Stimulated activated CD4-positive, alpha-beta T cell treated with anti-CD3 and anti-CD28 coated beads, Interleukin-2, amount 100 ng/mL, for 48 hours (primary cell): ENCODE results near the gene HPSE2.
"Not testable (repeated sequence)": the region's sequence is repeated elsewhere in the genome, so short reads cannot be mapped to it uniquely, and the experiment has no call there.

Experiments
- DNase-seq, 2 donors: peaks; one replicate each; pipeline ENCODE4 v3.0.0-alpha.2; 2020

Gene HPSE2

DNA sequence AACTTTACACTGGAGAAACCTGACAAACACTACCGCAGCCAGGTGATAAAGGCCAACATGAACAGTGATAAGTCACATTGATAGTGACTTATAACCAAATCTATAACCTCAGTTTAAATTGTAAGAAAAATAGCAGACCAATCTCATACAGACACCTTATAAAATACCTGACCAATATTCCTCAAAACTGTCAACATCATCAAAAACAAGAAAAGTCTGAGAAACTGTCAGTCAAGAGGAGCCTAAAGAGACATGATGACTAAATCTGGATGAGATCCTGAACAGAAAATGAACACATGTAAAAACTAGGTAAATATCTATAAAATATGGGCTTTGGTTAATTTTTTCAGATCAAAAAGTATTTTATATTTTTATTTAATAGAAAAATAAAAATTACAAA lies 233.3 kb downstream of the HPSE2 start:
- no peak for DNase-seq

DNA sequence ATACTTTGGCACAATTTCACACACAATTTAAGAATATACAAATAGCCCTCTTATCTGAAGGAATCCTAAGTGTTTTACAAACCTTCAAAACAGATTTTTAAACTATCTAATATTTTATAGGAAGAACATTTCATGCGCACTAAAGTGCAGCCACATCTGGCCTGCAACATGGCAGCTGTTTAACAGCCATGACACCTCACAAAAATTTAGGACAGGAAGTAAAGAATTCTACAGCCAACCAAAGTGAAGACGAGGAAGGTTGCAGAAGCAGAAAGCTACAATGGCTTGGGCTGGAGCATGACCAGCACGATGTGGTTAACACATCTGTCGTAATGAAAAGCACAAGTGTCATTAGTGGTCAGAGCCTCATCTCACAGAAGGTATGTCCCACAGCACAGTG lies 238.1 kb downstream of the HPSE2 start:
- DNase-seq = no peak

DNA sequence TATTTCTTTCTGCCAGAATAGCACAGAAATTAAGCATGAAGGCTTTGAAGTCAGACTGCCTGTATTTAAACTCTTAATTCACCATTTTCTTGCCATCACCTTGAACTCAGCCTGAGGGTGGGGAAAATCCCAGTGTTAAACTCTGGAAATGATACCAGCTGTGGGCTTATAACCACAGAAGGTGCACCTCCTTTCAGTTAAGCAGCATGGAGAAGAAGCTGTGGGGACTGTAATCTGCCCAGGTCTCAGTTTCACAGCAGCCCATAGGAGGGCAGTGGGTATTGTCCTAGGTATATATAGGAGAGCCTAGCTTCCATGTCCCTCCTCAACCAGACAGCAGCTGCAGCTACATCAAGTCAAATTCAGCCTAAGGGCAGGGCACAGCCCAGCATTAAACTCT lies 241.6 kb downstream of the HPSE2 start:
- DNase-seq = no peak

DNA sequence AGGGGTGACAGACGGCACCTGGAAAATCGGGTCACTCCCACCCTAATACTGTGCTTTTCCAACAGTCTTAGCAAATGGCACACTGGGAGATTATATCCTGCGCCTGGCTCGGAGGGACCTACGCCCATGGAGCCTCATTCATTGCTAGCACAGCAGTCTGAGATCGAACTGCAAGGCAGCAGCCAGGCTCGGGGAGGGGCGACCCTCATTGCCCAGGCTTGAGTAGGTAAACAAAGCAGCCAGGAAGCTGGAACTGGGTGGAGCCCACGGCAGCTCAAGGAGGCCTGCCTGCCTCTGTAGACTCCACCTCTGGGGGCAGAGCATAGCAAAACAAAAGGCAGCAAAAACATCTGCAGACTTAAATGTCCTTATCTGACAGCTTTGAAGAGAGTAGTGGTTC lies 251.9 kb downstream of the HPSE2 start:
- not testable (repeated sequence) for DNase-seq

DNA sequence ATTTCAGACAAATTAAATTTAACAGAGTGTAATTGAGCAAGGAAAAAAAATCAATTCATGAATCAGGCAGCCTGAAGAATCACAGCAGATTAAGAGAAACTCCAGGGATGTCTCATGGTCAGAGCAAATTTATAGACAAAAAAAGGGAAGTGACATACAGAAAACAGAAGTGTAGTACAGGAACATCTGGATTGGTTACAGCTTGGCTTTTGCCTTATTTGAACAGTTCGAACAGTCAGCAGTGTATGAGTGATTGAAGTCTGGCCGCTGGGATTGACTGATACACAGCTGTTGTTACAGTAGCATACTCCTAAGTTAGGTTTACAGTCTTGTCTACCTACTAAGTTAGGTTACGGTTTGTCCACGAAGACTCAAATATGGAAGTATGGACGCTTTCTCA lies 255.3 kb downstream of the HPSE2 start:
- no peak for DNase-seq

DNA sequence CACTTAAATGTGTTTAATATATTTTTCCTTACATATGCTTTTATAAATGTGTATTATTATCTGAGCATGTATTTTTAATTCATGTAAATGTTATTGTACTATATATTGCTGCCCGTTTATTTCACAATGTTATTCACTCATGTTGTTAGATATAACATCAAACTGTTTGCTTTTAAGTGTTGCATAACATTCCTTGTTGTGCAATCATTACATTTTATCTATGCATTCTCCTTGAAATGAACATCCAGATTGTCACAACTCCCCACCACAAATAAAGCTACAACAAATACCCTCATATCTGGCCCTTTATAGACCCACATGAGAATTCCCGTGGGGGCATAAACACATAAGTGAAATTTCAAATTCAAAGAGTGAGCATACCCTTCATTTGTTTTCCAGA lies 264.2 kb downstream of the HPSE2 start:
- DNase-seq = no peak

DNA sequence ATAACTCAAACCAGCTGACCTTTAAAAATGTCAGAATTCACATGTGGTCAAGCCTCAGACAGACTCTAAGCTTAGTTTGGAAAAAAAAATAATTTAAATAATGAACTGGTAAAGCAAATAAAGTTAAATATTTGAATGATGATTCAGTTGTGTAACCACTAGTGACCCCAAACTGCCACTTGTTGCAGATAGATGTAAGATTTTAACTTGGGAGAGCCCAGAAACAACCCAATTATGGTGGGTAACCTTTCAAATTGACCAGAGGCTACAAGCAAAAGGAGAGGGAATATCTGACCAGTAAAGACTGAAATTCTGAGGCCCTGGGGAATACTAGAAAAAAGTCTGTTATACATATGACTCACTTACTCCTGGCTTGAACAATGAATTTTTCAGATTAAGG lies 268.1 kb downstream of the HPSE2 start:
- no peak for DNase-seq

DNA sequence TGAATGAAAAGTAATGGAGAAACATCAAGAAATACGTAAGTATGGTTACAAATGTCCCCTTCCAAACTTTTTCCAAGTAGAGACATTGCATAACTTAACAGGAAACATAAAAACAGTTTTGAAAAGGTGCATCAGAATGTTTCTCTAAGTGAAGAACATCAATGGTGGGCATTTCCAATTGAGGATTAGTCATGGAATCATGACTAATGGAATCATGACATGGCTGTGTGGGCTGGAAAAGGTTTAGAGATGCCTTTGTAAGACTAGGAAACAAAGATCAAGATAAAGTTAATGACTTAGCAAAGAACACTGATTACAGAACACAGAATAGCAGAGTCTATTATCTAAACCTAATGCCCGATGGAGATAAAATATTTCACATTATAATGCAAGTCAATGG lies 272.0 kb downstream of the HPSE2 start:
- no peak for DNase-seq

DNA sequence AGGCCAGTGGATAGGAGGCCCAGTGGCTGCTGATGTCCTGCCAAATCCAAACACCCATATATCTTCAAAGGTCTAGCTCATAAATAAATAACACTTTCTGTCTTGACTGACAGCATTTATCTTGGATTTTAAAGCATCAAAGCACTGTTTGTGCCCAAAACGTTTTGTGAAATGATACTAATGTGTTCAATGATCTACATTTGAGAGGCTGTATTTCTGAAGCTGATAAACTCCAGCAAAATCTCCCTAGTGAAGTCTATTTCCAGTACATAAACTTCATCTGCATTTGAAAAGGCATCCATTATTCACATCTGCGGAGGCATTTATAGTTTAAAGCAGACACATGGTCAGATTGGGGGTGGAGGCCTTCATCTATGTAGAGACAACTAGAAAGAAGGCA lies 276.3 kb downstream of the HPSE2 start:
- DNase-seq = no peak

DNA sequence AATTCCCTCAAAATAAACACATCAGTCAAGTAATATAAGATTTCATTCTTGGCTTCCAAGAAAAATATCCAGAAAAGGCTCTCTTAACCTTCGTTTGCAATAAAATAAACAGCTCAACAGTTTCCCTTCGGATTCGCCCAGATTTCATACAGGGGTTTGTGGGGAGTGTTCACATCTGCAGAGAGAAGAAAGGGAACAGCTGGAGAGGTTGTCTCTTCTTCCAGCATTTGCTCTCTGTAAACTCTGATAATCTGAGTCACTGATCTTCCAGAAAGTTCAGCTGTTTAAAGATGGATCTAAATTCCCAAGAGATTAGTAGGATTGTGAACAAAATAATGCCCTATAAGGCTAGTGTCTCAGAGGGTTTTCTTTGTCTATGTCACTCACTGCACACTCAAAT lies 277.9 kb downstream of the HPSE2 start:
- DNase-seq = no peak

DNA sequence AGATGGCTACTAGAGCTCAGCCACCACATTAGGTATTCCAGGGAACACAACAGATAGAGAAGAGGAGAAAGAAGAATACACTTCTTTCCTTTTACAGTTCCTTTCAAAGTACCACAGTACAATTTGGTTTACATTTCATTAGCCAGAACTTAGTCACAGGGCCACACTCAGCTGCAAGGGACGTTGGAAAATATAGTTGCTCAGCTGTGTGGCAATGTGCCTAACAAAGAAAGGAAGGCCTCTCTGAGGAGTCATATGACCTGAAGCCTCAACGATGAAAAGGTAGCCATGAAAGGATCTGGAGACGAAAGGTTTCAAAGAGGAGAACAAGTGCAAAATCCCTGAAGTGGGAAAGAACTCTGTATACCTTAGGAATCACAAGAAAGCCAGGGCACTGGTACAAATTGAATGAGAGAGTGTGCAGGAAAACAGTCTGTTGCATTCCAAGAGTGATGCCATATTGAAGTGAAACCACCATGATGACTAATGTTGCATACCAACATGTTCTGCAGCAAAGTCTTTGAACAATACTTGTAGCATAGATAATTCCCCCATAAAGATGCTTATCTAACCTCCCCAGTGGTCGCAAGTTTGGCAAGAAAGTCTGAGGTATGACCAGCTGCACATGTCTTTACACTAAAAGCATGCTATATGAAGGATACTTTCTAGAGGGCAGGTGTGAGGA lies 278.9 kb downstream of the HPSE2 start:
- no peak for DNase-seq

DNA sequence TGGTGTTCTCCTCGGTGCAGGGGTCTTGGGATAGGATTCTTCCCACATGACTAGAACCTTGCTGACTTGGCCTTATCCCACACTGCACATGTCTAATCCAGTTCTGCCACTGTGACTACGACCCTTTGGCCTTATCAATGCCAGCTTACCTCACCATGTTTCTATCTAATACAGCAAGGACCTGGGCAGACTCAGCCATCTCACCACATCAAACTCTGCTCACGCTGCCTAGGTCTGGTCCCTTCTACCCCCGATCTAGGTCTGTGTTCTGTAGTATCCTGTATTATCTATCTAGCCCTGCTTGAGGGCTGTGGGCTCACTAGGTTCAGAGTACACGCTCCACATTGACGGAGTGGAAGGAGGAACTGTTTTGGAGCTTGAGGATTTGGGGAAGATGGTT lies 282.4 kb downstream of the HPSE2 start:
- no peak for DNase-seq

DNA sequence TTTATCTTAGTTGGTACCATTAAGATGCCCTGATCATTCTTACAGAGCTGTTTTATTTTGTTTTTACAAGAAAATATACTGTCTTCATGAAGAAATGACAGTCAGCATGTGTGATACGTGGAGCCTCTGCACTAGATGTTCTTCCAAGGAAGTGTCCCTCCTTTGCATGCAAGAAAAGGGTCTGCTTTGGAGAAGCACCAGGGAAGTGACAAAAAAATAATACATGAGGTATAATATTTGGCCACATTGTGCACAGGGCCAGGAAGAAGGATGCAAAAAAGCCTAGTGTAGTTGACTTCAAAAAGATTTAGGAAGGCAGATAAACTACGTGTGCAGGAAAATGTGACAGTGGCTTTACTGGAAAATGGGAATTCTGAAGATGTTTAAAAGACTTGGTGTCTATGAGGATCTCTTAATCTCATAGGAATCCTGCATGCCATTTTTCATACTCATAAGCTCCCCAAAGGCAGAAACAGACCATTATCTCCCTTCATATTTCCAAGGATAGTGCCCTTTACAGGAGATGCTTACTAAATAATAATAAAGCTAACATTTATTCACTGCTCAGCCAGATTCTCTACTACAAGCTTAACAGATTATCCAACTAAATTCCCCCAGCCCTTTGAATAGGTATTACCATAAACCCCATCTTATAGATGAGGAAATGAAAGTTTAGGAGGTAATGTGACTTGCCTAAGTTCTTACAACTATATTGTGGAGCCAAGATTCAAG lies 284.2 kb downstream of the HPSE2 start:
- DNase-seq = no peak

DNA sequence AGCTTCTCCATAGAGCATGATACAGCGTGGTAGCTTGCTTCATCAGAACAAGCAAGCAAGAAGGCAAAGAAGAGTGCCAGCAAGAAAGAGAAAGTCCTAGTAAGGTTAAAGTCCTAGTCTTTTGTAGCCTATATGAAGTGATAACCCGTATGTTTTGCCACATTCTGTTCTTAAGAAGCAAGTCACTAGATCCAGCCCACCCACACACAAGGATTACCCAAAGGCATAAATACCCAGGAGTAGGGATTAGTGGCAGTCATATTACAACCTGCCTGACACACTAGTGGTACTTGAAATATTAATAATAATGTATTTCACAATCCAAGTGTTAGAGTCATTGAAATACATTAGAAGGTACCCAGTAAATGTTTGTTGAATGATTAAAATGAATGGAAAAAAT lies 285.5 kb downstream of the HPSE2 start:
- no peak for DNase-seq

DNA sequence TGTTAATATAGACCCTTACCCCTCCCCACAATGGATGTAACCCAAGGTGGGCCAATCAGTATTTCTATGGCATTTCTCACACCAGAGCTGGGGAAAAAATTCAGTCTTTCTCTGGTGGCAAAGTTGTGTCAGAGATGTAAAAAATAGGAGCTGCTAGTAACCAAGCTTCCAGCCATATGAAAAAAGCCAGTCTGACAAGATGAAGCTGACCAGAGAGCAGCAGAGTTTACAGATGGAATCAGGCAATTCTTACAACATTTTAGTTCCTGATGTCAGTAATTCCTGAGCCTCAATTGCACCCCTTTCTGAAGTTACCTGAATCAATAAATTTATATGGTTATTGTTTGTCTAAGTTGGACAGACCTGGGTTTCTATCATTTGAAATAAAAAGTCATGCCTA lies 286.3 kb downstream of the HPSE2 start:
- no peak for DNase-seq

DNA sequence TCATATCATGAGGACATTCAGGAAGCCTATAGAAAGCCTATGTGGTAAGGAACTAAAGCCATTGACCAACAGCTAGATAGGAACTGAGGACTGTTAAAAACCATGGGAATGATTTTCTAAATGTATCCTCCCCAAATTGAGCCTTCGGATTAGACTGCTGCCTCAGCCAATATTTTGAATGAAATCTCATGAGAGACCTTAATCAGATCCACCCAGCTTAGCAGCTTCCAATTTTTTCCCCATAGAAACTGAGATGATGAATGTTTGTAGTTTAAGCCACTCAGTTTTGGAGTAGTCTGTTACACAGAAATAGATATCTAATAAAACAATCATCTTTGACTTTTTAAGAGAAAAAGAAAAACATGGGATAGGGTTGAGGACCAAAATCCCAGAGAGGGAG lies 292.0 kb downstream of the HPSE2 start:
- no peak for DNase-seq

DNA sequence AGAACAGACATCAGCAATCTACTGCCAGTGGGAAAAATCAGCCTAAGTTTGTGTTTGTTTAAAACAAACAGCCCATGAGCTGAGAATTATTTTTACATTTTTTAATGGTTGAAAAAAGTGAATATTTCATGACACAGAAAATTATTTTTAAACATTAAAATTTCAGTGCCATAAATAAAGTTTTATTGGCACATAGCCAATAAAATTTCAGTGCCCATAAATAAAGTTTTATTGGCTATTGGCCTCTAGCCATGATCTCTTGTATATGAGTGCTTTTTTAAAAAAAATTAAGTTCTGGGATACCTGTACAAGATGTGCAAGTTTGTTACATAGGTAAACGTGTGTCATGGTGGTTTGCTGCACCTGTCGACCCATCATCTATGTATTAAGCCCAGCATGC lies 305.9 kb downstream of the HPSE2 start:
- no peak for DNase-seq

DNA sequence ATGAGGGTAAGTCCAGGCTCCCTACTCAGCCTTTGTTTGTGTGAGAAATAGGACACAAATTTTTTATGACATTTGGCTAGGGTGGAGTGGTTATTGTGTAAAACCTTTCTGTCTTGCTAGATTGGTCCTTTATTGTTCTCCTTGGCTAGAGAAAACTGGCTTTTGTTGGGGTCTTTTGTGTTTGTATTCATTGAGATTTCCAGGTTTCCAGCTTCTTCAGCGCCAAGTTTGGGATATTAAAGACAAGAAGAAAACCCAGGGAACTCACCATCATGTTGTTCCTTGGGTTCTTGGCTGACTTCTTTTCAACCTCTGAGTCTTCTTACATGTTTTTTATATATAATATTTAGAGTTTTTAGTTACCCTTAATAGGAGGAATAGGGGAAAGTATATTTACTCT lies 310.0 kb downstream of the HPSE2 start:
- DNase-seq = no peak

DNA sequence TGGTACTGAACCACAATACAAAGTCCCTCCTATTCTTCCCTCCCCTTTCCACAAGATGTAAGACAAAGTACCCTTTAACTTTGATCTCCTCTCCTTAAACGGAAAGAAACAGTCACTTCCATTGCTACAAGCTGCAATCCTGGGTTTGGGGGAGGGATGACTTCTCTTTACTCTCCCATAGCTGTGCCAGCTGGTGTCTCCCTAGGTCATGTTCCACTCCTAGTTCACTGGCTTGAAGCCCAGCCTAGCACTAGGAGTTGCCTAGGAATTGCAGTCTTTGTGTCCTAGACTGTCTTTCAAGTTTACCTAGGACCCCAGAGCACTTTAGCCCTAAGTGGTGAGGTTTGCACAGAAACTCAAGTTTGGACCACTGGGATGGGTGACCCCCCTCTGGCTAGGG lies 311.1 kb downstream of the HPSE2 start:
- no peak for DNase-seq

DNA sequence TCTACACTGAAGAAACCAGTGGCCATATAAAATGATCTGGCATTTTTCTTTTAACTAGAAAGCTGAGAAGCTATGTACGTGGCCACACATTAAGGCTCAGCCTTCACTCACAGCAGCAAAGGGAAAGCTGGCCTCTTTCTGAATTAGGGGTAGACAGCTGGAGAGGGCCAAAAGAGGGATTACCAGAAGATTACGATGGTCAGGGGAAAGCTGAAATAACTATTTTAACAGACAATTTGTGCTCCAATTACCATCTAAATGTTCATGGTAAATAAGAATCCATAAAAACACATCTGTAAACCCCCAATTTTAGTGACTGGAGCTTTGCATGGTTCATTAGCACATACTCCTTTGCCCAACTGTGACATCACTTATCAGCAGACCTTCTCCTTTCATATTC lies 314.3 kb downstream of the HPSE2 start:
- no peak for DNase-seq

DNA sequence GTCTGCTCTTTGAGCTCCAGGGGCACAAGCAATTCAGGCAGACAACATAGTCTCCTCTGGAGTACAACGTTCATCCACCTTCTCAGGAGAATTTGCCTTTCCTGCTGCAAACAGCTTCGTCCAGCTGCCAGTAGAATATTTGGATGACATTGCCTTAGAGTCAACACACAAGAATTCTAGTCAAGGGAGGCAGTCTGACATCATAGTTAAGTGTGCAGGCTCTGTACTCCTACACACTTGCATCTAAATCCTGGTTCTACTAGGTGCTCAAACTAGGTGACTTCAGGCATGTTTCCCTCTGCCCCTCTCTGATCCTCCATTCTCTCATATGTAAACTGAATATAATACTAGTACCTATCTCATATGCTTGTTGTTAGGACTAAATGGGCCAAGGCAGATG lies 314.8 kb downstream of the HPSE2 start:
- DNase-seq = no peak

DNA sequence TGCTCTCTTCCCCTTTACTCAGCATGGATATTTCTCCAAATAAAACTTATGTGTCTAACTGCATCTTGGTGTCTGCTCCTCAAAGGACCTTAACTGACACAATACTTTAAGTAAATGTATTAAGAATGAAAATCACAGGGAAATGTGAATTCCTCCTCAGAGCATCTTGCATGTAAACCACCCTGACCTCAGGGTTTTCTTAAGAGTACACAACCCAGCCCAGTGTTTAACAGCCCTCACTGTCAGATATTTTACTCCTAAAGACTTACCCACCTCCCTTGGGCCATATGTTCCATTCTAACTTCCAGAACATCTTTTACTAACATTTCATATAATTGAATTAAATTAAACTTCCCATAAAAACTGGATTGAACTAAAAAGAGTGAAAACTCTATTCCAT lies 315.3 kb downstream of the HPSE2 start:
- no peak for DNase-seq

DNA sequence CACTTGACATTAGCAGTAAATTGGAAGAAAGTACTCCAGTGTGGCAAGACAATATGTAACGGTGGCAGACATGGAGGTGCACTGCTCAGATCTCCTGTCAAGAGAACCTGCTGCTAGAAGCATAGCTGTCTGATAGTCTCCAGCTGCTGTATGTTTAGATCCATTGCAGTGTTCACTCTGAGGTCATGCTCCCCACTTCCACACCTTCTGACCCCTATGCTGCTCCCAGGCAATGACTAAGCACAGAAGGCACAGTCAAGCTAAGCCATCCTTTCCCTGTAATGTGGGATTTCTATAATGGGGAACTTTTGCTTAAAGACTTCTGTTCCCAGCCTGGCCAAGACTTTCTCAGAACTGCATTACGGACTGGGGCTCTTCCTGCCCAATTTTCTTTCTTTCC lies 315.8 kb downstream of the HPSE2 start:
- no peak for DNase-seq

DNA sequence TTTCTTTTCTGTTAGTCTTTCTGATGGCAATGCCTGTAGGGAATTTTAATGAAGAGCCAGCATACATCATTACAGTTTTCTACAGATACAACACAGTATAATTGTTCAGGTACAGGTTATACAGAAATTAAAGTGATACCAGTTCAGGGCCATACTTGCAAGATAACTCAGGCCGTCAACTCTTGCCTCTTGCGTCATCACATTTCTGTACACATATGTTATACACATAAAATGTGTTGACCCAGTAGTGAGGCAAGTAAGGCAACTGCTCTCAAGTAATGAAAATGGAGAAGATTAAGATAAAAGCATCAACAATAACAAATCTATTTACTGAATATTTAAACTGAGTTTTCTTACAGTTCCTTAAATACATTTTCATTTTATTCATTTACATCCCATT lies 317.8 kb downstream of the HPSE2 start:
- DNase-seq = no peak

DNA sequence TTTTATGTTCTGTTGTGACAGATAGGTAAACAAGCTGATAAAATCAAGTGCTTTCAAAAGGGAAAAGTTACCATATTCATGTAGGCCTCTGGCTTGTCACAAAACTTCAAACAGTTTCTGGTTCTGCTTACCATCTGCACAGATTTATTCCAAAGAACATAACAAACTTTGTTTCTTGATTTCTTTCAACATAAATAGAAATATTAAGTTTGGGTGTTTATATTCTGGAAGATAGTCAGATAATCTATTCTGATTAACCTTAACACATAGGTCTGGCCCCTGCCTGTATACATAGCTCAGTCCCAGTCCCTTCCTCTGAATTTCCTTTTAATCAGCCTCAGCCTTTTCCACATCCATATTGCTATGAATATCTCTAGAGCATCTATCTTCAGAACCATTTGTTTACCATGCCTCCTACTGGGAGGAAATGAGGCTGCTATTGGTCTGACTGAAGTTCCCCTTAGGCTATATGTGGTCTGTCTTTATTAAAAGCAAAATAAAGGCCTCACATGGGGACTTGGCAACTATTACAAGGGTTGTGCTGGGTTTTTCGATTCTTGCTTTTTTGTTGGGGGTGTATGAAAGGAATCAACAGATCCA lies 319.0 kb downstream of the HPSE2 start:
- no peak for DNase-seq
